ENCODE data around the gene MYOT. TPM values are rescaled to one million over a fixed set of nuclear protein-coding genes. Genes with fewer than 3 reads are reported as not detected.

The MYOT gene
- total RNA-seq, 4 donors from 2014 or later, result 16.1 to 52.0 (median 24.3) TPM

DNA sequence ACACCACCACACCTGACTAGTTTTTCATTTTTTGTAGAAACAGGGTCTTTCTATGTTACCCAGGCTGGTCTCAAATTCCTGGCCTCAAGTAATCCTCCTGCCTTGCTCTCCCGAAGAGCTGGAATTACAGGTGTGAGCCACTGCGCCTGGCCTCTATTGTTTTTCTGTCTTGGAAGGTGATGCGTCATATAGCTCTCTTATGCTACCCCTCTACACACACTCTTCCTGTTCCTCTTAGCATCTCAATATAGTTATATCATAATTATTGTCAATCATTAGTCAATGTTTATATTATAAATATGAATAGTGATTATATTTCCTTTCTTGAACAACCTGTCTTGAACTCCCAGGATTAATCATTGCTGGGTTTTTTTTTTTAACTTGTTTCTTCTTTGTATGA is 28.9 kb downstream of the MYOT start:
- H3K27ac ChIP-seq, result no peak overlapping the region
- no peak overlapping the region for H3K4me3 ChIP-seq
- H3K4me1 ChIP-seq, result peaks cover 0 to 4% (median 0%) of the 10 kb centered on the region in 4 donors
- H3K9me3 ChIP-seq, result no peaks in the 10 kb centered on the region
- H3K36me3 ChIP-seq, result no peaks in the 10 kb centered on the region
- DNase-seq (ENCODE audit: low spot score in 2 of 2), result no peak
- TF ChIP-seq POLR2A (IDR thresholded peaks at IDR 0.05) (no peak), EP300 (IDR thresholded peaks at IDR 0.05) (no peak)
- TF ChIP-seq, protein P1, sequence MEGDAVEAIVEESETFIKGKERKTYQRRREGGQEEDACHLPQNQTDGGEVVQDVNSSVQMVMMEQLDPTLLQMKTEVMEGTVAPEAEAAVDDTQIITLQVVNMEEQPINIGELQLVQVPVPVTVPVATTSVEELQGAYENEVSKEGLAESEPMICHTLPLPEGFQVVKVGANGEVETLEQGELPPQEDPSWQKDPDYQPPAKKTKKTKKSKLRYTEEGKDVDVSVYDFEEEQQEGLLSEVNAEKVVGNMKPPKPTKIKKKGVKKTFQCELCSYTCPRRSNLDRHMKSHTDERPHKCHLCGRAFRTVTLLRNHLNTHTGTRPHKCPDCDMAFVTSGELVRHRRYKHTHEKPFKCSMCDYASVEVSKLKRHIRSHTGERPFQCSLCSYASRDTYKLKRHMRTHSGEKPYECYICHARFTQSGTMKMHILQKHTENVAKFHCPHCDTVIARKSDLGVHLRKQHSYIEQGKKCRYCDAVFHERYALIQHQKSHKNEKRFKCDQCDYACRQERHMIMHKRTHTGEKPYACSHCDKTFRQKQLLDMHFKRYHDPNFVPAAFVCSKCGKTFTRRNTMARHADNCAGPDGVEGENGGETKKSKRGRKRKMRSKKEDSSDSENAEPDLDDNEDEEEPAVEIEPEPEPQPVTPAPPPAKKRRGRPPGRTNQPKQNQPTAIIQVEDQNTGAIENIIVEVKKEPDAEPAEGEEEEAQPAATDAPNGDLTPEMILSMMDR (IDR thresholded peaks at IDR 0.05), result no peak
- H3K27me3 ChIP-seq, result no peaks in the 10 kb centered on the region
- 89 to 98% methylated on average over 3 of the region's 3 CpGs for WGBS, 2 donors

DNA sequence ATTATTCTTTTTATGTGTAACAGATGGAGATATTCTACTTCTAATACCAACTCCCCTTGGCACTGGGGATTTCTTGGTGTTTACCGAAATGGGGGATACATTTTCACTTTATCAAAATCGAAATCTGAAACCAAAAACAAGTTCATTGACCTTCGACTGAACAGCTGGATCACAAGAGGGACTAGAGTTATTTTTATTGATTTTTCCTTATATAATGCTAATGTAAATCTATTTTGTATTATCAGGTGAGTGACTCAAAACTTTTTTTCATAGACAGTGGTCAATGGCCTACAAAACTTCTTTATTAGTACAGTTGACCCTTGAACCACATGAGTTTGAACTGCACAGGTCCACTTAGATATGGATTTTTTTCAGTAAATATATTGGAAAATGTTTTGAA is 31.8 kb downstream of the MYOT start:
- TF ChIP-seq POLR2A (IDR thresholded peaks at IDR 0.05) (no peak), EP300 (IDR thresholded peaks at IDR 0.05) (no peak)
- TF ChIP-seq, protein P1 (IDR thresholded peaks at IDR 0.05), result no peak
- peaks cover 0 to 4% (median 0%) of the 10 kb centered on the region in 4 donors for H3K4me1 ChIP-seq
- H3K4me3 ChIP-seq, result no peak overlapping the region
- no peaks in the 10 kb centered on the region for H3K36me3 ChIP-seq
- H3K9me3 ChIP-seq, result no peaks in the 10 kb centered on the region
- no peaks in the 10 kb centered on the region for H3K27me3 ChIP-seq
- 86 to 92% methylated on average over 3 of the region's 3 CpGs for WGBS, 2 donors
- no peak for DNase-seq (ENCODE audit: low spot score in 2 of 2)
- no peak overlapping the region for H3K27ac ChIP-seq

DNA sequence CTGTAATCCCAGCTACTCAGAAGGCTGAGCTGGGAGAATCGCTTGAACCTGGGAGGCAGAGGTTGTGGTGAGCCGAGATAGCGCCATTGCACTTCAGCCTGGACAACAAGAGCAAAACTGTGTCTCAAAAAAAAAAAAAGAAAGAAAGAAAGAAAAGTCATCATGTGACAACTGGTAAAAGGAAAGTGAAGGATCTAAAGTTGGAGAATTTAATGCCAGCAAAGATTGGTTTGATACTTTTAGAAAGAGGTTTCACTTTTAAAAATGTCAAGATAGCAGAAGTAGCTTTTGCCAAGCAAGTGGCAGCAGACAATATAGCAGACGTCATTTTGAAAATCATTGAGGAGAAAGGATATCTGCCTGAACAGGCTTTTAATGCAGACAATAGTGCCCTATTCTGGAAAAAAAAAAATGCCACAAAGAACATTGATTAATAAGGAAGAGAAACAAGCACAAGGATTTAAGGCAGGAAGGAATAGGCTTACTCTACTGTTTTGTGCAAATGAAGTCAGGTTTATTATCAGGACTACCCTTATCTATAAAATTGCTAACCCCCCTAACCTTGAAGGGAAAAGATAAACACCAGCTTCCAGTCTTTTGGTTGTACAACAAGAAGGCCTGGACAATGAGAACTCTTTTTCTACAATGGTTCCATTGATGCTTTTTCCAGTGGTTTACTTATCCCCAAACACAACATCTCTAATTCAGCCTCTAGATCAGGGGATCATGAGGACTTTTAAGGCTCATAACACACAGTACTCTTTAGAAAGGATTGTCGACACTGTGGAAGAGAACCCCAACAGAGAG is 33.6 kb downstream of the MYOT start:
- Histone ChIP-seq H3K4me3 (peak overlapping the region in 1 of 4 donors; percentile 1), H3K9me3 (no peaks in the 10 kb centered on the region), H3K36me3 (no peaks in the 10 kb centered on the region), H3K27ac (peak overlapping the region in 3 of 4 donors; percentile 29 to 67 (median 59)), H3K4me1 (peaks cover 0 to 4% (median 0%) of the 10 kb centered on the region in 4 donors), H3K27me3 (no peaks in the 10 kb centered on the region)
- DNase-seq (ENCODE audit: low spot score in 2 of 2), result no peak
- TF ChIP-seq, protein P1 (IDR thresholded peaks at IDR 0.05), result no peak
- TF ChIP-seq EP300 (IDR thresholded peaks at IDR 0.05) (no peak), POLR2A (IDR thresholded peaks at IDR 0.05) (no peak)
- WGBS, 2 donors, result 48 to 56% methylated on average over 5 of the region's 5 CpGs

DNA sequence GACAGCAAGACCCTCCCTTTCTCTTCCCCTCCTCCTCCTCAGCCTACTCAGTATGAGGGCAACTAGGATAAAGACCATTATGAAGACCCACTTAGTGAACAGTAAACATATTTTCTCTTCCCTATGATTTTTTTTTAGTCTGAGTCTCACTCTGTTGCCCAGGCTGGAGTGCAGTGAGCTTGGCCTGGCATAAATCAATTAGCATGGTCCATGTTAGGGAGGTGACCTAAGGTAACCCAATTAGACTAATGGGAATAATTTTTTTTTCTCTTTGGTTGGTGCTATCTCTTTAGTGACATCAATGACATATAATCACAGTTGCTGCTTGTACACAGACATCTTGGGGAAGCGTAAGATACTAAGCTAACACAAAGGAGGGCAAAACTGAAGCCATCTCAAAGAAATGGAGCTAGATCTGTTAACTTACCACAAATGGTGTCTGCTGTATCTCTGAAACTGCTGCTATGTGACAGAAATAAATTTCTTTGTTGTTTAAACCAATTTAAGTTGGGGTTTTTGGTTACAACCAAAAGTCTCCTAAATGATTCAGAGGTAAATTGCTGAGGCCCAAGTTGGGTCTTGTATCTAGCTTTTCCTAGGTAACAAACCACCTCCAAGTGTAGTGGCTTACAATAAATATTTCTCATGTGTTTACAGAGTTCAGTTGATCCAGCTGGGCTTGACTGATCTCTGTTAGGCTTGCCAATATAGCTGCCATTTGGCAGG is 34.9 kb downstream of the MYOT start:
- Histone ChIP-seq H3K4me3 (no peak overlapping the region), H3K4me1 (peaks cover 0 to 4% (median 0%) of the 10 kb centered on the region in 4 donors), H3K9me3 (no peaks in the 10 kb centered on the region), H3K27me3 (no peaks in the 10 kb centered on the region), H3K36me3 (no peaks in the 10 kb centered on the region), H3K27ac (peak overlapping the region in 1 of 4 donors; percentile 67)
- TF ChIP-seq, protein P1 (IDR thresholded peaks at IDR 0.05), result no peak
- TF ChIP-seq EP300 (IDR thresholded peaks at IDR 0.05) (no peak), POLR2A (IDR thresholded peaks at IDR 0.05) (no peak)
- no peak for DNase-seq (ENCODE audit: low spot score in 2 of 2)
- WGBS, 2 donors, result 96 to 98% methylated on average over 1 of the region's 1 CpG

DNA sequence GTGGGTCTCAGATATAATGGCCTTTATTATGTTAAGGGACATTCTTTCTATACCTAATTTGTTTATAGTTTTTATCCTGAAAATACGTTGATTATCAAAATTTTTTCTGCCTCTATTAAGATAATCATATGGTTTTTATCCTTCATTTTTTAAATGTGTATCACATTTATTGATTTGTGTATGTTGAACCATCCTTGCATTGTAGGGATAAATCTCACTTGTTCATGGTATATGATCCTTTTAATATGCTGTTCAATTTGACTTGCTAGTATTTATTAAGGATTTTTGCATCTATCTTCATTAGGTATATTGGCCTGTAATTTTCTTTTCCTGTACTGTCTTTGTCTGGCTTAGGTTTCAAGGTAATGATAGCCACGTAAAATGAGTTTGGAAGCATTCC is 47.1 kb downstream of the MYOT start:
- Histone ChIP-seq H3K27ac (no peak overlapping the region), H3K9me3 (peaks cover 0 to 22% (median 0%) of the 10 kb centered on the region in 4 donors), H3K4me3 (no peak overlapping the region), H3K36me3 (no peaks in the 10 kb centered on the region), H3K4me1 (no peaks in the 10 kb centered on the region), H3K27me3 (no peaks in the 10 kb centered on the region)
- no peak for DNase-seq (ENCODE audit: low spot score in 2 of 2)
- 93 to 95% methylated on average over 2 of the region's 2 CpGs for WGBS, 2 donors
- TF ChIP-seq, protein P1 (IDR thresholded peaks at IDR 0.05), result no peak
- TF ChIP-seq EP300 (IDR thresholded peaks at IDR 0.05), result no peak
- TF ChIP-seq POLR2A (IDR thresholded peaks at IDR 0.05), result no peak

Measured in tibial nerve (tissue), 4 donors.